Transverse colon (tissue), 3 donors: Measurements from ENCODE around the gene DUT.

Experiments
- CTCF ChIP-seq, 5 experiments: fragments of 200-600 bp in 3 of 5; fragments of 450-650 bp in 2 of 5; sonication (generic) in 3 of 5; IDR thresholded peaks; 1 replicate in 2 of 5; 2 replicates in 3 of 5; pipeline ENCODE4 v1.5.1; 2016 to 2017; ENCODE audit warnings: antibody characterized with exemption in 5 of 5, inconsistent platforms in 3 of 5, mild to moderate bottlenecking in 2 of 5, moderate library complexity in 1 of 5
- POLR2A ChIP-seq: fragments of 450-650 bp; IDR thresholded peaks from one replicate; pipeline ENCODE4 v1.6.1; 2016; ENCODE audit warnings: antibody characterized with exemption, mild to moderate bottlenecking, moderate library complexity

DNA sequence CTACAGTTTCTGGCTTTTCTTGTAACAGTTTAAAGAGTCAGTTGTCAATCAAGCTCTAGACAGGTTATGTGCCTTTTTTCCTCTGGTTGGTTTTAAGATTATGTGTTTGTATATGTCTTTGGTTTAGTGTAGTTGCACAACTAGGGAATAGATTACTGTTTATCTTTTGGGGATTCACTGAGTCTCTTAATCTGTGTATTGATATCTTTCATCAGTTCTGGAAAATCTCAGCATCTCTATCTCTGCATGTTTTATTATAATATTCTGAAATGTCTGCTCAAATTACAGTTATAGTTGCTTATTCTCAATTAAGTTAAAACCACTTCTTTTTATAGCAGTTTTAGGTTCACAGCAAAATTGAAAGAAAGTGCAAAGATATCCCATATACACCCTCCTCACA, 14.3 kb downstream of the DUT start:
- TF ChIP-seq POLR2A (no peak), CTCF (IDR thresholded peaks at IDR 0.05) (no peak)
